Measurements from ENCODE around the gene SEMA7A. TPM values are rescaled to one million over a fixed set of nuclear protein-coding genes. Genes with fewer than 3 reads are reported as not detected.

Gene SEMA7A
- total RNA-seq, 2 donors from 2014 or later = 1.8 to 2.0 TPM

DNA sequence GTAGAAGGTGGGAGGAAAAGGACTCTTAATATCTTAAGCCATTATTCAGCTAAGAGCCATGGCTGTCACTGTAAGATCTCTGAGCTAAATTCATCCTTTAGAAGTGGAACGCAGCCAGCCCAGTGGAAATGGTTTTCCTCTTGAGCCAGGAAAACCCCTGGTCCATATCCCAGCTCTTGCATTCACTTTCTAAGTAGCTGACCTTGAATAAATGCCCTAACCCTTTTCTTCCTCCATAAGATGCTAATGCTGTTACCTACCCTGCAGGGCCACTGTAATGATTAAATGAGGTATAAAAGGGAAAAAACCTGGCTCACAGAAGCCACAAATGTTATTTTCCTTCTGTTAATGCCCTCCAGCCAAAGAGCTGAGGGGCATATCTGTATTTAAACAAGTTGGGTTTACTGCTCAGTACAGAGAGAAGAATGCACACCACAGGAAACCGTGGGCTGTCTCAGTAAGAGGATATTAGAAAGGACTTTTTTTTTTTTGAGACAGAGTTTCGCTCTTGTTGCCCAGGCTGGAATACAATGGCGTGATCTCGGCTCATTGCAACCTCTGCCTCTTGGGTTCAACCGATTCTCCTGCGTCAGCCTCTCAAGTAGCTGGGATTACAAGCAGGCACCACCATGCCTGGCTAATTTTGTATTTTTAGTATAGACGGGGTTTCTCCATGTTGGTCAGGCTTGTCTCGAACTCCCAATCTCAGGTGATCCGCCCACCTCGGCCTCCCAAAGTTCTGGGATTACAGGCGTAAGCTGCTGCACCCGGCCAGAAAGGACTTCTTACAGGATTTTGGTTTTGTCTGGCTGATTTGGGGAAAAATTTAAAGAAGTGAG is 20.4 kb upstream of the SEMA7A start:
- Histone ChIP-seq H3K4me3 (no peak overlapping the region), H3K4me1 (no peaks in the 10 kb centered on the region), H3K9ac (ENCODE audit: low read depth in 2 of 2, low read length in 2 of 2) (no peak overlapping the region), H3K36me3 (peaks cover 3% of the 10 kb centered on the region), H3K27ac (no peak overlapping the region), H3K27me3 (no peaks in the 10 kb centered on the region), H3K9me3 (no peaks in the 10 kb centered on the region)
- no peak for DNase-seq
- intact Hi-C loops (cut with DNase I) = no loop called here
- TF ChIP-seq, protein P1, sequence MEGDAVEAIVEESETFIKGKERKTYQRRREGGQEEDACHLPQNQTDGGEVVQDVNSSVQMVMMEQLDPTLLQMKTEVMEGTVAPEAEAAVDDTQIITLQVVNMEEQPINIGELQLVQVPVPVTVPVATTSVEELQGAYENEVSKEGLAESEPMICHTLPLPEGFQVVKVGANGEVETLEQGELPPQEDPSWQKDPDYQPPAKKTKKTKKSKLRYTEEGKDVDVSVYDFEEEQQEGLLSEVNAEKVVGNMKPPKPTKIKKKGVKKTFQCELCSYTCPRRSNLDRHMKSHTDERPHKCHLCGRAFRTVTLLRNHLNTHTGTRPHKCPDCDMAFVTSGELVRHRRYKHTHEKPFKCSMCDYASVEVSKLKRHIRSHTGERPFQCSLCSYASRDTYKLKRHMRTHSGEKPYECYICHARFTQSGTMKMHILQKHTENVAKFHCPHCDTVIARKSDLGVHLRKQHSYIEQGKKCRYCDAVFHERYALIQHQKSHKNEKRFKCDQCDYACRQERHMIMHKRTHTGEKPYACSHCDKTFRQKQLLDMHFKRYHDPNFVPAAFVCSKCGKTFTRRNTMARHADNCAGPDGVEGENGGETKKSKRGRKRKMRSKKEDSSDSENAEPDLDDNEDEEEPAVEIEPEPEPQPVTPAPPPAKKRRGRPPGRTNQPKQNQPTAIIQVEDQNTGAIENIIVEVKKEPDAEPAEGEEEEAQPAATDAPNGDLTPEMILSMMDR (IDR thresholded peaks at IDR 0.05) = no peak

DNA sequence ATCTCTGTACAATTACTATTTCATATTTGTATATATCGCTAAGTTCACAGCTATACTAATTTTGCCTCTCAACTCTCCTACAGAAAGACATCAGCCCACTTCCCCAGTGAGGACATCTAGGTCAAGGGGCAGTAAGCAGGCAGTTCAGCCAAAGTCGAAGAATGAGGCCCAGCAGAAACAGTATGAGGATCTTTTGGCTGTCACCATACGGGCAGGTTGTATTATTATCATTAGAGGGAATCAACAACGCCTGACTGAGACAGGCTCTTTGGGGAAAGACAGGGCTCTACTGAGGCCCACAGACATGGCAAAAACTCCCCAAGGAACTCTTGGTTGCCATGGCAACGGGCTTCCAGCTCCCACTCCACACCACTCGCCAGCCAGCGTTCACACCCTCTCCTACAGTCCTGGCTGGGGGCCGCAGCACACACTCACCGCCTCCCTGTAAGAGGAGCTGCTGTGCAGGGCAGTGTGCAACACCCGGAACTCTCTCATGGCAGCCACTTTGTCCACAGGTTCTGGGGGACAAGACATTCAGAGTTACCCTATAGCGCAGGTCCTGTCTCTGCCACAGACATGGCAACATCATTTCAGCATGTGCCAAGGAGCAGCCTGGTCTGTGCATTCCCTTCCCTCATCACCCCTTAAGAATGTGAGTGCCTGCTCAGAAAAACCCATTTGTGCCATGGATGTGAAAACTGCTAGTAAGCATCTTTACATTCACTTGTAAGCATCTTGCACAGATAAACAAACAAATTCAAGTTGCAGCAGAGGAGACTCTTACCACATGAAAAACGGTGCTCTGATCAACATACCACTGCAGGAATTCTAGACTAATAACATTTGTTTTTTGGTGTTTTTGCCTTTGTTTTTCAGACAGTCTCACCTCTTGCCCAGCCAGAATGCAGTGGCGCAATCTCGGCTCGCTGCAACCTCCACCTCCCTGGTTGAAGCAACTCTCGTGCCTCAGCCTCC is 18.4 kb upstream of the SEMA7A start:
- intact Hi-C loops (cut with DNase I) = no loop called here
- no peak overlapping the region for H3K4me3 ChIP-seq
- no peaks in the 10 kb centered on the region for H3K9me3 ChIP-seq
- H3K36me3 ChIP-seq = peaks cover 9% of the 10 kb centered on the region
- no peaks in the 10 kb centered on the region for H3K27me3 ChIP-seq
- no peak for DNase-seq
- TF ChIP-seq, protein P1 (IDR thresholded peaks at IDR 0.05) = no peak
- H3K27ac ChIP-seq = no peak overlapping the region
- no peak overlapping the region for H3K9ac ChIP-seq (ENCODE audit: low read depth in 2 of 2, low read length in 2 of 2)
- no peaks in the 10 kb centered on the region for H3K4me1 ChIP-seq

DNA sequence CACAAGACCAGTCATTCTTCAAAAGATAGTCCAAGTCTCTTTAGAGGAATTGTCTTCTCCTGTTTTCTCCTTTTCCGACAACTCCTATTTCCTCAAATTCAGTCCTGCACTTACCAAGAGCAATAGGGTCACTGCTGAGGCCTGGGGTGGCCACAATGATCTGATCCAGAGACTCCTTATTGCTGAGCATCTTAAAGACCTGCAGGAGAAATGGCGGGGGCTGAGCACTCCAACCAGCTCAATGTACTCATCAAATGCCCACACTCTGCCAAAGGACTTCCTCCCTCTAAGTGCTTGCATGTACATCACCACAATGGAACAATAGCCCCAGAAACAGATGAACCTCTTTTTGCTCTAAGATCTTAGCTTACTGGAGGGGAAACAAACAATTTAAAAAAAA is 17.6 kb upstream of the SEMA7A start:
- no peaks in the 10 kb centered on the region for H3K27me3 ChIP-seq
- no peaks in the 10 kb centered on the region for H3K9me3 ChIP-seq
- peaks cover 9% of the 10 kb centered on the region for H3K36me3 ChIP-seq
- no peak overlapping the region for H3K27ac ChIP-seq
- no peaks in the 10 kb centered on the region for H3K4me1 ChIP-seq
- H3K4me3 ChIP-seq = no peak overlapping the region
- no peak overlapping the region for H3K9ac ChIP-seq (ENCODE audit: low read depth in 2 of 2, low read length in 2 of 2)
- intact Hi-C loops (cut with DNase I) = no loop called here
- DNase-seq = no peak
- TF ChIP-seq, protein P1 (IDR thresholded peaks at IDR 0.05) = no peak

DNA sequence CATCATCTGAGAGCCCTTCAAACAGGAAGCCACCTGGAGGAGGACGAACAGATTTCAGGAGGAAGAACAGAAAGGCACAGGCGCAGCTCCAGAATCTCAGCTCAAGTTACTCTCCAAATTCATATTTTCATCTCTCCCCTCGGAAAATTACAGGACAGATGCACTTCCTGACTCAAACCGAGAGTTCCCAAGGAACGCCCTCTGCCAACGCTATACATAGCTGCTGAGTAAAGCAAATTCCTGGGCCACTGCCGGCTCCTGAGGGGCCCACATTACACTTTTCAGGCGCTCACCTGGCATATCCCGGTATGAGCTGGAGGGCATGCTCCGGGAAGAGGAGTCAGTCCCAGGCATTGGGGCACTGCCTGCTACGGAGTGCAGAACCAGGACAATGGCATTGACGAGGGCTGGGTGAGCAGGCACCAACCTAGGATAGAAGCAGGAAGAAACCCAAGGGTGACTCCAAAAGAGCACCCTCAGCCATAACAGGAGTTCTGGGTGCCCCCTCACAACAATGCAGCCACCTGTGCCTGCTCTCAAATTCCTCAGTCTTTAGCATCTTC is 16.0 kb upstream of the SEMA7A start:
- Histone ChIP-seq H3K4me3 (no peak overlapping the region), H3K36me3 (peaks cover 9% of the 10 kb centered on the region), H3K9ac (ENCODE audit: low read depth in 2 of 2, low read length in 2 of 2) (no peak overlapping the region), H3K27me3 (no peaks in the 10 kb centered on the region), H3K4me1 (no peaks in the 10 kb centered on the region), H3K9me3 (no peaks in the 10 kb centered on the region), H3K27ac (no peak overlapping the region)
- TF ChIP-seq, protein P1 (IDR thresholded peaks at IDR 0.05) = no peak
- no peak for DNase-seq
- intact Hi-C loops (cut with DNase I) = no loop called here

DNA sequence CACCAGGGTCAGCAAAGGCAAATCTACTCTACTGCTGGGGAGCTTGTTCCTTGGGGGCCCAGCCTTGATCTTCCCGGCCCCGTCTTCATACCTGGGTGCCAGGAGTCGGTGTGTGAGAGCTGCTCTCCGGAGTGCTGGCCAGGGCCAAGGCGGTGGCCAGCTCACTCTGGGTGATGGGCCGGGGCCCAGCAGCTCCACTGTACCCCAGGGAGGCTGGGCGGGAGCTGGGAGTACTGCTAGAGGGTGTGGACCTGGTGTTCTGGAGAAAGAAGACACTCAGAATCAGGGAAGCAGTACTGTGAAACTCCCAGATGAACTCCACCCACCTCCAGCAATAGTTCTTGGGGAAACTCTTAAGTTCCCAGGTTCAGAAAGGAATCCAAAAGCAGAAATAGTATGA is 15.3 kb upstream of the SEMA7A start:
- Histone ChIP-seq H3K36me3 (peaks cover 9% of the 10 kb centered on the region), H3K4me3 (no peak overlapping the region), H3K27ac (no peak overlapping the region), H3K4me1 (no peaks in the 10 kb centered on the region), H3K27me3 (no peaks in the 10 kb centered on the region), H3K9me3 (no peaks in the 10 kb centered on the region), H3K9ac (ENCODE audit: low read depth in 2 of 2, low read length in 2 of 2) (no peak overlapping the region)
- DNase-seq = no peak
- intact Hi-C loops (cut with DNase I) = no loop called here
- TF ChIP-seq, protein P1 (IDR thresholded peaks at IDR 0.05) = no peak
